ENCODE data around the gene KRT5.

Gene KRT5

GRCh38 chr12:52534482-52534881, 14.3 kb upstream of the KRT5 start:
- Mint-ChIP-seq H3K27me3 (ENCODE audit: low read depth) (peaks cover 9% of the 10 kb centered on the region), H3K27ac (no peak overlapping the region), H3K36me3 (ENCODE audit: low read depth) (no peaks in the 10 kb centered on the region), H3K4me1 (peaks cover 7% of the 10 kb centered on the region), H3K9me3 (no peaks in the 10 kb centered on the region), H3K4me3 (no peak overlapping the region)
- no peak for TF ChIP-seq CTCF (IDR thresholded peaks at IDR 0.05; ENCODE audit: unreplicated experiment in 3 of 3)

- H3K4me3 Mint-ChIP-seq, result no peak overlapping the region
- no peak for TF ChIP-seq CTCF (IDR thresholded peaks at IDR 0.05; ENCODE audit: unreplicated experiment in 3 of 3)
- no peaks in the 10 kb centered on the region for H3K9me3 Mint-ChIP-seq
- H3K27ac Mint-ChIP-seq, result no peak overlapping the region
- H3K36me3 Mint-ChIP-seq (ENCODE audit: low read depth), result no peaks in the 10 kb centered on the region
- H3K4me1 Mint-ChIP-seq, result peaks cover 1% of the 10 kb centered on the region
- H3K27me3 Mint-ChIP-seq (ENCODE audit: low read depth), result peaks cover 9% of the 10 kb centered on the region
Observed at GRCh38 chr12:52533686-52534470, 13.7 kb upstream of the KRT5 start.

GRCh38 chr12:52532636-52533035, 12.4 kb upstream of the KRT5 start:
- H3K27me3 Mint-ChIP-seq (ENCODE audit: low read depth), result peaks cover 15% of the 10 kb centered on the region
- no peaks in the 10 kb centered on the region for H3K36me3 Mint-ChIP-seq (ENCODE audit: low read depth)
- H3K9me3 Mint-ChIP-seq, result no peaks in the 10 kb centered on the region
- H3K4me1 Mint-ChIP-seq, result no peaks in the 10 kb centered on the region
- TF ChIP-seq CTCF (IDR thresholded peaks at IDR 0.05; ENCODE audit: unreplicated experiment in 3 of 3), result no peak
- no peak overlapping the region for H3K4me3 Mint-ChIP-seq
- H3K27ac Mint-ChIP-seq, result no peak overlapping the region

- Mint-ChIP-seq H3K9me3 (no peaks in the 10 kb centered on the region), H3K4me3 (no peak overlapping the region), H3K27me3 (ENCODE audit: low read depth) (peaks cover 10% of the 10 kb centered on the region), H3K36me3 (ENCODE audit: low read depth) (no peaks in the 10 kb centered on the region), H3K27ac (no peak overlapping the region), H3K4me1 (no peaks in the 10 kb centered on the region)
- TF ChIP-seq CTCF (IDR thresholded peaks at IDR 0.05; ENCODE audit: unreplicated experiment in 3 of 3), result no peak
Observed at GRCh38 chr12:52531566-52532300, 11.5 kb upstream of the KRT5 start.

- no peaks in the 10 kb centered on the region for H3K4me1 Mint-ChIP-seq
- no peaks in the 10 kb centered on the region for H3K36me3 Mint-ChIP-seq (ENCODE audit: low read depth)
- no peak for TF ChIP-seq CTCF (IDR thresholded peaks at IDR 0.05; ENCODE audit: unreplicated experiment in 3 of 3)
- H3K9me3 Mint-ChIP-seq, result no peaks in the 10 kb centered on the region
- no peak overlapping the region for H3K4me3 Mint-ChIP-seq
- H3K27ac Mint-ChIP-seq, result no peak overlapping the region
- peaks cover 10% of the 10 kb centered on the region for H3K27me3 Mint-ChIP-seq (ENCODE audit: low read depth)
Observed at GRCh38 chr12:52530905-52531304, 10.7 kb upstream of the KRT5 start.

Data from nephron (organoid).